ENCODE data around the gene TSPAN5.

GRCh38 chr4:98601708-98602107, 56.7 kb downstream of the TSPAN5 start:
- TF ChIP-seq CTCF (conservative IDR thresholded peaks at IDR 0.05) = no peak
- TF ChIP-seq EZH2 (IDR thresholded peaks at IDR 0.05; ENCODE audit: low read depth) = no peak
